ENCODE data around the gene PDZD8.

- TF ChIP-seq CTCF (IDR thresholded peaks at IDR 0.05): no peak
- TF ChIP-seq POLR2A (IDR thresholded peaks at IDR 0.05): no peak
Measured at GRCh38 chr10:117352724-117353123, 22.5 kb downstream of the PDZD8 start.

Data from adrenal gland (tissue), 5 donors.